HepG2 (cell line): ENCODE data around the gene ZFP62. TPM values are rescaled to one million over a fixed set of nuclear protein-coding genes. Genes with fewer than 3 reads are reported as not detected.

Source experiments
- ATAC-seq: fragments of 200-7000 bp; cut with Tn5 transposase; 3 replicates; pipeline ENCODE4 v1.9.1; 2020; ENCODE audit warnings: mild to moderate bottlenecking, moderate library complexity
- BruUV-seq: library from RNA; stranded (reverse); fragments of 400-500 nt; replicated peaks from 2 replicates; lab custom pipeline; 2021; lab: Mats Ljungman, UMichigan
- CTCF ChIA-PET: fragments of 300-600 bp; formaldehyde crosslinking; extraction: SDS; loops from one replicate; lab custom pipeline; 2021; ENCODE audit warnings: low total read pairs, inconsistent platforms, low intra/inter-chr PET ratio; lab: Yijun Ruan, JAX
- POLR2A ChIA-PET: fragments of 350-600 bp; sonication (Branson Sonifier 250); formaldehyde crosslinking; loops from one replicate; lab custom pipeline; 2020; ENCODE audit warnings: antibody characterized with exemption, inconsistent platforms; lab: Yijun Ruan, JAX
- DNase-seq: peaks from one replicate; pipeline ENCODE4 v3.0.0-alpha.2; 2015; ENCODE audit warnings: low spot score
- FAIRE-seq: peaks from 3 replicates; lab custom pipeline; 2011; peaks lifted over from hg19 to GRCh38; lab: Jason Lieb, UNC
- H2AFZ ChIP-seq: one replicate; pipeline ENCODE4 v1.6.1; 2011; ENCODE audit warnings: low read length, inconsistent platforms
- H3K27ac ChIP-seq: fragments of 300-600 bp; 3 replicates; pipeline ENCODE4 v1.8.0; 2011; ENCODE audit warnings: mixed run types, mild to moderate bottlenecking, mixed read lengths, low read length, inconsistent platforms; ENCODE audit not compliant: insufficient read depth; ENCODE audit errors: extremely low read length
- H3K27me3 ChIP-seq, 2 experiments: fragments of 200-600 bp in 1 of 2; 2 replicates in 1 of 2; 3 replicates in 1 of 2; pipeline versions ENCODE4 v1.6.0 to v1.8.0; 2011; ENCODE audit warnings: low read length in 2 of 2, mild to moderate bottlenecking in 2 of 2, moderate library complexity in 2 of 2, inconsistent platforms in 1 of 2; ENCODE audit not compliant: insufficient read depth in 2 of 2, control insufficient read depth in 1 of 2
- H3K36me3 ChIP-seq, 2 experiments: fragments of 200-600 bp in 1 of 2; replicated peaks in 1 of 2; 2 replicates in 1 of 2; 3 replicates in 1 of 2; pipeline versions ENCODE4 v1.5.1 to v1.8.0; 2011; ENCODE audit warnings: low read length in 2 of 2, inconsistent platforms in 1 of 2; ENCODE audit not compliant: insufficient read depth in 2 of 2, control insufficient read depth in 1 of 2
- H3K4me1 ChIP-seq: 2 replicates; pipeline ENCODE4 v1.5.1; 2012; ENCODE audit warnings: low read length, inconsistent platforms; ENCODE audit not compliant: insufficient read depth
- H3K4me2 ChIP-seq: 2 replicates; pipeline ENCODE4 v1.6.0; 2011; ENCODE audit warnings: low read depth, low read length, inconsistent platforms
- H3K4me3 ChIP-seq, 3 experiments: fragments of 200-600 bp in 1 of 3; sonication (generic), shearing (Covaris generic) in 1 of 3; replicated peaks in 1 of 3; 2 replicates each; pipeline ENCODE4 v1.5.1; 2011 to 2016; ENCODE audit warnings: low read length in 3 of 3, inconsistent platforms in 2 of 3, low read depth in 2 of 3, mild to moderate bottlenecking in 2 of 3, control low read depth in 1 of 3, mixed read lengths in 1 of 3; ENCODE audit not compliant: insufficient read depth in 1 of 3
- H3K79me2 ChIP-seq: one replicate; pipeline ENCODE4 v1.6.1; 2011; ENCODE audit warnings: low read length, inconsistent platforms; ENCODE audit not compliant: insufficient read depth
- H3K9ac ChIP-seq: 2 replicates; pipeline ENCODE4 v1.6.0; 2011; ENCODE audit warnings: mild to moderate bottlenecking, low read depth, low read length, inconsistent platforms; ENCODE audit not compliant: insufficient read depth
- H3K9me3 ChIP-seq: 2 replicates; pipeline ENCODE4 v1.5.1; 2012; ENCODE audit warnings: mild to moderate bottlenecking, low read length
- H4K20me1 ChIP-seq: 2 replicates; pipeline ENCODE4 v1.6.0; 2011; ENCODE audit warnings: inconsistent platforms, mild to moderate bottlenecking, low read length, moderate library complexity; ENCODE audit not compliant: insufficient read depth
- AGO2 ChIP-seq: fragments of 200-400 bp; formaldehyde crosslinking; optimal IDR thresholded peaks from 2 replicates; pipeline ENCODE3; 2017; ENCODE audit warnings: mild to moderate bottlenecking, low read depth, low read length, moderate library complexity
- ASH2L ChIP-seq: fragments of 300-600, 200-600 bp; sonication (generic); IDR thresholded peaks from 2 replicates; pipeline ENCODE4 v1.7.0; 2017; ENCODE audit warnings: low read depth, mild to moderate bottlenecking, moderate library complexity, mixed read lengths, low read length; ENCODE audit not compliant: insufficient read length
- CHD4 ChIP-seq: fragments of 200-600 bp; sonication (generic); IDR thresholded peaks from 2 replicates; pipeline ENCODE4 v1.7.0; 2017; ENCODE audit warnings: mild to moderate bottlenecking, low read length, borderline replicate concordance
- FOXK2 ChIP-seq: fragments of 450-650 bp; IDR thresholded peaks from 2 replicates; pipeline ENCODE4 v1.6.1; 2016
- HNRNPH1 ChIP-seq: fragments of 200-400 bp; formaldehyde crosslinking; optimal IDR thresholded peaks from 2 replicates; pipeline ENCODE3; 2017; ENCODE audit warnings: mild to moderate bottlenecking, low read depth, low read length
- SAP130 ChIP-seq: IDR thresholded peaks from 2 replicates; pipeline ENCODE4 v1.6.1; 2016; ENCODE audit warnings: low read depth
- SNAPC2 ChIP-seq: sonication (generic); formaldehyde crosslinking; IDR thresholded peaks from 2 replicates; pipeline ENCODE4 v1.8.1; 2022; ENCODE audit warnings: mild to moderate bottlenecking, missing genetic modification reagents
- ZNF558 ChIP-seq: sonication (generic); formaldehyde crosslinking; IDR thresholded peaks from 2 replicates; pipeline ENCODE4 v1.9.0; 2022; ENCODE audit warnings: mild to moderate bottlenecking, missing genetic modification reagents, borderline replicate concordance
- WGBS: methylation state at CpG from one replicate; pipeline ENCODE4 v1.1.6; 2017; ENCODE audit warnings: low lambda C conversion rate; 5-methylcytosine and 5-hydroxymethylcytosine counted together
- in situ Hi-C: cut with HindIII; loops from 2 replicates; pipeline ENCODE4 v1.10.0; 2017; ENCODE audit warnings: low pct_unique_long_range_greater_than_20kb; ENCODE audit not compliant: extremely low pct_ligation_motif_present
- intact Hi-C: fragments of 100-400 bp; cut with micrococcal nuclease; formaldehyde crosslinking; loops from one replicate; pipeline ENCODE4 v1.10.0; 2022; ENCODE audit not compliant: unreplicated experiment
- polyA plus RNA-seq, 8 experiments: library from polyadenylated mRNA; depleted of rRNA in 3 of 8; stranded (reverse) in 7 of 8; unstranded in 1 of 8; fragments of >200 nt; fragmentation: Illumina TruSeq in 4 of 8; extraction: Trizol in 4 of 8; gene quantifications; 2 replicates each; pipeline versions ENCODE4 v1.2.1 to v1.2.3, GENCODE V29; 2011 to 2016; ENCODE audit warnings: low read depth in 4 of 8, missing spikeins in 1 of 8, mixed read lengths in 1 of 8; ENCODE audit not compliant: insufficient read depth in 1 of 8
- total RNA-seq, 5 experiments: library from RNA; depleted of rRNA; stranded (reverse); fragments of >200 nt; fragmentation: Illumina TruSeq; extraction: Trizol; gene quantifications; 2 replicates each; pipeline ENCODE4 v1.2.3, GENCODE V29; 2016; ENCODE audit warnings: low read depth in 1 of 5
- TF ChIP-seq, protein P1 (sequence below): sonication (generic); formaldehyde crosslinking; IDR thresholded peaks from 2 replicates; pipeline ENCODE4 v1.8.0; 2022; ENCODE audit warnings: mild to moderate bottlenecking, missing genetic modification reagents, moderate library complexity
- TF ChIP-seq, protein P2 (sequence below): sonication (generic); formaldehyde crosslinking; IDR thresholded peaks from 2 replicates; pipeline ENCODE4 v1.5.1; 2020; ENCODE audit warnings: mild to moderate bottlenecking, missing genetic modification reagents, moderate library complexity
- TF ChIP-seq, protein P3 (sequence below): sonication (generic); formaldehyde crosslinking; IDR thresholded peaks from 2 replicates; pipeline ENCODE4 v1.8.1; 2023; ENCODE audit warnings: mild to moderate bottlenecking, missing genetic modification reagents
- TF ChIP-seq, protein P4 (sequence below): sonication (generic); formaldehyde crosslinking; IDR thresholded peaks from 2 replicates; pipeline ENCODE4 v1.8.1; 2023; ENCODE audit warnings: mild to moderate bottlenecking, missing genetic modification reagents

Gene ZFP62
- total and polyA plus RNA-seq, 2 of the 13 experiments (the other 11 are each of a cell fraction or from before 2014, with no cell fraction given): 8.2 to 19.4 TPM

DNA sequence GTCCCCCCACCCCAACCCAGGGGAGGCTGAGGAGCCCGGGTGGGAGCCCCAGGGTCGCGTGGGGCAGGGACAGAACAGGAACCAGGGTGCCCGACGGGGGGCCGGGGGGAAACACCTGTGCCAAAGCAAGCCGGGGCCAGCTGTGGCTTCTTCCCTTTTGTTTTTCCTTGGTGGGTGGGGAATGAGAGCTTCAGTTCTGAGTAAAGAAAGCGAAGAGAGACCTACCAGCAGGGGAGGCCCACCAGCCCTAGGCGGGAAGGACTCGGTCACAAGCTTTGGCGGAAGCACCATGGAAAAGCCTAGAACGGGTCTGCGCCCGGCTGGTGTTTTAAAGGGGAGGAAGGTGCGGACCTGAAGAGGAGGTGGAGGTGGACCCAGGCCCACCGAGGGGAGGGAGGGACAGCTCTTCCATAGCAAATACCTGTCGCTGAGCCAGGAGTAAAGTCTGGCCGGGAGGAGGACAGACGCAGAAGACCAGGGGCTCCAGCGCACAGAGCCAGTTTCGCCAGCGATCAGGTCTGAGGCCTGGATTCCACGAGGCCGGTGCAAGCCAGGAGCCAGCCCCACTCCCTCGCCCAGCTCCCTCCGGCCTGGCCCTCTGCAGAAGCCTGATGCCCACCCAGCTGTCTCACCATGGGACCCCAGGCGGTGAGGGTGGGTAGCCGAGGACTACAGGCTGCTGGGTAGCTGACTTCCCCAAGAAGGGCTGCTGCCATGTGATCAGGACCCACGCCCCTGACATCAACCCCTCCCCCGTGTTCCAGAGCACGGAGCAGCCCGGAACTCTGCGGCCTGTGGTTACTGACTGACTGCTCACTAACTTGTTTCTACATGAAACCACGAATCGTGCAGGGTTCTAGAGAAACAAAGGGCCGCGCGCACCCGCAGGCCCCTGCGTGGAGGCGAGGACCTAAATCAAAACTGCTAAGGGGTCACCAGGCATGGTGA is 57.6 kb downstream of the ZFP62 start:
- ATAC-seq (peak; percentile 61), FAIRE-seq (no peak), DNase-seq (peak; percentile 48)
- Histone ChIP-seq H3K9me3 (no peaks in the 10 kb centered on the region), H3K4me1 (peaks cover 83% of the 10 kb centered on the region), H2AFZ (no peak overlapping the region), H3K4me3 (peak overlapping the region; percentile 70 to 98 (median 90)), H3K27ac (peak overlapping the region; percentile 59), H4K20me1 (peaks cover 74% of the 10 kb centered on the region), H3K79me2 (peaks cover 89% of the 10 kb centered on the region), H3K36me3 (peaks cover 0 to 19% of the 10 kb centered on the region in 2 experiments; a peak in 4 of 5 replicates), H3K9ac (peak overlapping the region; percentile 65), H3K4me2 (peak overlapping the region; percentile 82), H3K27me3 (no peaks in the 10 kb centered on the region)
- in situ Hi-C loops: no loop called here
- CTCF ChIA-PET: no interaction called here
- POLR2A ChIA-PET: interaction anchor here (0.9 to 1.5 kb wide), 3 partner anchors 14 to 58 kb away, joined by 3 to 6 read pairs (median 5); partner anchors contain the start of gene ZFP62
- intact Hi-C loops: no loop called here
- 38% methylated on average over 24 of the region's 41 CpGs for WGBS
- TSS peak; percentile 48 for BruUV-seq
- TF ChIP-seq AGO2: peak; percentile 6
- no peak; the same call in 1 of the 2 replicates for TF ChIP-seq CHD4
- TF ChIP-seq, protein P1, sequence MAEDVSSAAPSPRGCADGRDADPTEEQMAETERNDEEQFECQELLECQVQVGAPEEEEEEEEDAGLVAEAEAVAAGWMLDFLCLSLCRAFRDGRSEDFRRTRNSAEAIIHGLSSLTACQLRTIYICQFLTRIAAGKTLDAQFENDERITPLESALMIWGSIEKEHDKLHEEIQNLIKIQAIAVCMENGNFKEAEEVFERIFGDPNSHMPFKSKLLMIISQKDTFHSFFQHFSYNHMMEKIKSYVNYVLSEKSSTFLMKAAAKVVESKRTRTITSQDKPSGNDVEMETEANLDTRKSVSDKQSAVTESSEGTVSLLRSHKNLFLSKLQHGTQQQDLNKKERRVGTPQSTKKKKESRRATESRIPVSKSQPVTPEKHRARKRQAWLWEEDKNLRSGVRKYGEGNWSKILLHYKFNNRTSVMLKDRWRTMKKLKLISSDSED: no peak
- TF ChIP-seq SNAPC2 (CRISPR knock-in tag): peak; percentile 64; the same call in 1 of the 2 replicates
- TF ChIP-seq, protein P2, sequence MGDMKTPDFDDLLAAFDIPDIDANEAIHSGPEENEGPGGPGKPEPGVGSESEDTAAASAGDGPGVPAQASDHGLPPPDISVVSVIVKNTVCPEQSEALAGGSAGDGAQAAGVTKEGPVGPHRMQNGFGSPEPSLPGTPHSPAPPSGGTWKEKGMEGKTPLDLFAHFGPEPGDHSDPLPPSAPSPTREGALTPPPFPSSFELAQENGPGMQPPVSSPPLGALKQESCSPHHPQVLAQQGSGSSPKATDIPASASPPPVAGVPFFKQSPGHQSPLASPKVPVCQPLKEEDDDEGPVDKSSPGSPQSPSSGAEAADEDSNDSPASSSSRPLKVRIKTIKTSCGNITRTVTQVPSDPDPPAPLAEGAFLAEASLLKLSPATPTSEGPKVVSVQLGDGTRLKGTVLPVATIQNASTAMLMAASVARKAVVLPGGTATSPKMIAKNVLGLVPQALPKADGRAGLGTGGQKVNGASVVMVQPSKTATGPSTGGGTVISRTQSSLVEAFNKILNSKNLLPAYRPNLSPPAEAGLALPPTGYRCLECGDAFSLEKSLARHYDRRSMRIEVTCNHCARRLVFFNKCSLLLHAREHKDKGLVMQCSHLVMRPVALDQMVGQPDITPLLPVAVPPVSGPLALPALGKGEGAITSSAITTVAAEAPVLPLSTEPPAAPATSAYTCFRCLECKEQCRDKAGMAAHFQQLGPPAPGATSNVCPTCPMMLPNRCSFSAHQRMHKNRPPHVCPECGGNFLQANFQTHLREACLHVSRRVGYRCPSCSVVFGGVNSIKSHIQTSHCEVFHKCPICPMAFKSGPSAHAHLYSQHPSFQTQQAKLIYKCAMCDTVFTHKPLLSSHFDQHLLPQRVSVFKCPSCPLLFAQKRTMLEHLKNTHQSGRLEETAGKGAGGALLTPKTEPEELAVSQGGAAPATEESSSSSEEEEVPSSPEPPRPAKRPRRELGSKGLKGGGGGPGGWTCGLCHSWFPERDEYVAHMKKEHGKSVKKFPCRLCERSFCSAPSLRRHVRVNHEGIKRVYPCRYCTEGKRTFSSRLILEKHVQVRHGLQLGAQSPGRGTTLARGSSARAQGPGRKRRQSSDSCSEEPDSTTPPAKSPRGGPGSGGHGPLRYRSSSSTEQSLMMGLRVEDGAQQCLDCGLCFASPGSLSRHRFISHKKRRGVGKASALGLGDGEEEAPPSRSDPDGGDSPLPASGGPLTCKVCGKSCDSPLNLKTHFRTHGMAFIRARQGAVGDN (CRISPR knock-in tag): peak; percentile 62
- TF ChIP-seq ZNF558 (CRISPR knock-in tag): peak; percentile 12; the same call in 1 of the 2 replicates
- TF ChIP-seq HNRNPH1: peak; percentile 30
- peak; percentile 9 for TF ChIP-seq ASH2L
- TF ChIP-seq SAP130 (CRISPR knock-in tag): peak; percentile 24; the same call in 1 of the 2 replicates
- TF ChIP-seq, protein P3, sequence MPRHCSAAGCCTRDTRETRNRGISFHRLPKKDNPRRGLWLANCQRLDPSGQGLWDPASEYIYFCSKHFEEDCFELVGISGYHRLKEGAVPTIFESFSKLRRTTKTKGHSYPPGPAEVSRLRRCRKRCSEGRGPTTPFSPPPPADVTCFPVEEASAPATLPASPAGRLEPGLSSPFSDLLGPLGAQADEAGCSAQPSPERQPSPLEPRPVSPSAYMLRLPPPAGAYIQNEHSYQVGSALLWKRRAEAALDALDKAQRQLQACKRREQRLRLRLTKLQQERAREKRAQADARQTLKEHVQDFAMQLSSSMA (CRISPR knock-in tag): no peak
- TF ChIP-seq FOXK2: no peak
- TF ChIP-seq, protein P4, sequence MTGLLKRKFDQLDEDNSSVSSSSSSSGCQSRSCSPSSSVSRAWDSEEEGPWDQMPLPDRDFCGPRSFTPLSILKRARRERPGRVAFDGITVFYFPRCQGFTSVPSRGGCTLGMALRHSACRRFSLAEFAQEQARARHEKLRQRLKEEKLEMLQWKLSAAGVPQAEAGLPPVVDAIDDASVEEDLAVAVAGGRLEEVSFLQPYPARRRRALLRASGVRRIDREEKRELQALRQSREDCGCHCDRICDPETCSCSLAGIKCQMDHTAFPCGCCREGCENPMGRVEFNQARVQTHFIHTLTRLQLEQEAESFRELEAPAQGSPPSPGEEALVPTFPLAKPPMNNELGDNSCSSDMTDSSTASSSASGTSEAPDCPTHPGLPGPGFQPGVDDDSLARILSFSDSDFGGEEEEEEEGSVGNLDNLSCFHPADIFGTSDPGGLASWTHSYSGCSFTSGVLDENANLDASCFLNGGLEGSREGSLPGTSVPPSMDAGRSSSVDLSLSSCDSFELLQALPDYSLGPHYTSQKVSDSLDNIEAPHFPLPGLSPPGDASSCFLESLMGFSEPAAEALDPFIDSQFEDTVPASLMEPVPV (CRISPR knock-in tag): 0 out of 2 replicates have a peak, but pooled peaks have one; percentile 25
